Measurements from ENCODE around the gene NAV3.

The NAV3 gene

GRCh38 chr12:77954206-77954555 is 123.5 kb downstream of the NAV3 start:
- H3K27me3 ChIP-seq (replicated peaks) = no peaks in the 10 kb centered on the region
- no peak for TF ChIP-seq CTCF (IDR thresholded peaks at IDR 0.05; ENCODE audit: low read depth, low read length, missing control alignments)
- in situ Hi-C loops (cut with HindIII; ENCODE audit: low pct_ligation_motif_present, low sequenced_read_pairs) = no loop called here
- no peak for DNase-seq
- H3K4me3 ChIP-seq (ENCODE audit: low read depth, low read length) = no peak overlapping the region
- no peak overlapping the region for H3K27ac ChIP-seq
- H3K36me3 ChIP-seq (replicated peaks) = peaks cover 5% of the 10 kb centered on the region

- TF ChIP-seq CTCF (IDR thresholded peaks at IDR 0.05; ENCODE audit: low read depth, low read length, missing control alignments) = no peak
- in situ Hi-C loops (cut with HindIII; ENCODE audit: low pct_ligation_motif_present, low sequenced_read_pairs) = no loop called here
- Histone ChIP-seq H3K27me3 (replicated peaks) (no peaks in the 10 kb centered on the region), H3K36me3 (replicated peaks) (no peaks in the 10 kb centered on the region), H3K4me3 (ENCODE audit: low read depth, low read length) (no peak overlapping the region), H3K27ac (no peak overlapping the region)
- no peak for DNase-seq
Measured at GRCh38 chr12:77957062-77957461, 126.4 kb downstream of the NAV3 start.

GRCh38 chr12:77963576-77964178 is 133.0 kb downstream of the NAV3 start:
- in situ Hi-C loops (cut with HindIII; ENCODE audit: low pct_ligation_motif_present, low sequenced_read_pairs) = no loop called here
- DNase-seq = no peak
- no peak for TF ChIP-seq CTCF (IDR thresholded peaks at IDR 0.05; ENCODE audit: low read depth, low read length, missing control alignments)
- Histone ChIP-seq H3K36me3 (replicated peaks) (peaks cover 2% of the 10 kb centered on the region), H3K27me3 (replicated peaks) (no peaks in the 10 kb centered on the region), H3K4me3 (ENCODE audit: low read depth, low read length) (no peak overlapping the region), H3K27ac (no peak overlapping the region)

GRCh38 chr12:77965790-77966189 is 135.1 kb downstream of the NAV3 start:
- no peak for TF ChIP-seq CTCF (IDR thresholded peaks at IDR 0.05; ENCODE audit: low read depth, low read length, missing control alignments)
- in situ Hi-C loops (cut with HindIII; ENCODE audit: low pct_ligation_motif_present, low sequenced_read_pairs) = no loop called here
- H3K4me3 ChIP-seq (ENCODE audit: low read depth, low read length) = no peak overlapping the region
- no peaks in the 10 kb centered on the region for H3K27me3 ChIP-seq (replicated peaks)
- DNase-seq = no peak
- H3K36me3 ChIP-seq (replicated peaks) = peaks cover 4% of the 10 kb centered on the region
- no peak overlapping the region for H3K27ac ChIP-seq

- in situ Hi-C loops (cut with HindIII; ENCODE audit: low pct_ligation_motif_present, low sequenced_read_pairs) = no loop called here
- no peak for TF ChIP-seq CTCF (IDR thresholded peaks at IDR 0.05; ENCODE audit: low read depth, low read length, missing control alignments)
- no peak overlapping the region for H3K4me3 ChIP-seq (ENCODE audit: low read depth, low read length)
Measured at GRCh38 chr12:77968021-77968420, 137.3 kb downstream of the NAV3 start.

GRCh38 chr12:77968571-77968970 is 137.9 kb downstream of the NAV3 start:
- Histone ChIP-seq H3K27ac (no peak overlapping the region), H3K27me3 (replicated peaks) (no peaks in the 10 kb centered on the region), H3K4me3 (ENCODE audit: low read depth, low read length) (no peak overlapping the region), H3K36me3 (replicated peaks) (peaks cover 2% of the 10 kb centered on the region)
- no peak for TF ChIP-seq CTCF (IDR thresholded peaks at IDR 0.05; ENCODE audit: low read depth, low read length, missing control alignments)
- in situ Hi-C loops (cut with HindIII; ENCODE audit: low pct_ligation_motif_present, low sequenced_read_pairs) = no loop called here
- no peak for DNase-seq

More at GRCh38 chr12:77968021-77968420, 137.3 kb downstream of the NAV3 start:
- H3K27me3 ChIP-seq (replicated peaks) = no peaks in the 10 kb centered on the region
- no peak overlapping the region for H3K27ac ChIP-seq
- H3K36me3 ChIP-seq (replicated peaks) = peaks cover 2% of the 10 kb centered on the region
- no peak for DNase-seq
